Tibial artery (tissue), 4 donors: ENCODE measurements around the gene DARS2.
"Not testable (repeated sequence)": the region's sequence is repeated elsewhere in the genome, so short reads cannot be mapped to it uniquely, and the experiment has no call there.

Source experiments
- DNase-seq, 2 donors: peaks; one replicate each; pipeline ENCODE4 v3.0.0-alpha.2; 2019
- H3K27ac ChIP-seq, 2 donors: fragments of 200-600 bp; sonication (generic) in 1 of 2; 1 replicate in 1 of 2; 2 replicates in 1 of 2; pipeline ENCODE4 v1.5.1; 2018 to 2019; ENCODE audit warnings: mild to moderate bottlenecking in 1 of 2
- H3K27me3 ChIP-seq, 2 donors: fragments of 200-600 bp; sonication (generic) in 1 of 2; one replicate each; pipeline versions ENCODE4 v1.5.1 to v1.6.0; 2016 to 2019
- H3K36me3 ChIP-seq, 3 donors: fragments of 200-600 bp; sonication (generic) in 2 of 3; one replicate each; pipeline ENCODE4 v1.5.1; 2016 to 2019; ENCODE audit warnings: mild to moderate bottlenecking in 2 of 3
- H3K4me1 ChIP-seq, 4 donors: fragments of 200-600 bp; sonication (generic) in 2 of 4; 1 replicate in 3 of 4; 2 replicates in 1 of 4; pipeline ENCODE4 v1.5.1; 2016 to 2019
- H3K4me3 ChIP-seq, 2 donors: fragments of 200-600 bp; sonication (generic) in 1 of 2; 1 replicate in 1 of 2; 2 replicates in 1 of 2; pipeline ENCODE4 v1.5.1; 2018 to 2019; ENCODE audit warnings: mild to moderate bottlenecking in 2 of 2
- H3K9me3 ChIP-seq, 3 donors: fragments of 200-600 bp; sonication (generic) in 1 of 3; one replicate each; pipeline ENCODE4 v1.5.1; 2016 to 2019
- intact Hi-C: fragments of 100-400 bp; cut with DNase I; formaldehyde crosslinking; loops from one replicate; pipeline ENCODE4 v1.15.0; 2023; ENCODE audit warnings: low total_unique reads
- TF ChIP-seq, protein P1 (sequence below), 2 experiments: fragments of 200-600 bp in 1 of 2; fragments of 450-650 bp in 1 of 2; IDR thresholded peaks; one replicate each; pipeline ENCODE4 v1.5.1; 2017 to 2019; ENCODE audit warnings: antibody characterized with exemption in 2 of 2, mild to moderate bottlenecking in 1 of 2, moderate library complexity in 1 of 2

DARS2 gene

DNA sequence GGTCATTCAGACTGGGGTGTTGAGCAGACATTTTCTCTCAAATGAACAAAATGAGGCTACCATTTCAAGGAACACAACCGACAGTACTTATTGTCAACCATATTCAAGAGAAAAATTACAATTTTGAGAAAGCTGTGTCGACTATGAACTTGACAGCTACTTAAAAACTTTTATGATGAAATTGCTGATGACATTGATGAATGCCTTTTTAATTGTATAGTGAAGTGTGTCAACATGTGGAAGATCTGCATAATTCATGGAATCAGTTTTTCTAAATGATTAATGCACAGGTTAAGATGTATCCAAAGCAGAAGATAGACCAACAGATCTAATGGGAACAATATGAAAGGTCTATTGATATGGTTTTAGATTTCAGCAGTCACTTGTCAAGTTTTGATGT lies 34.6 kb upstream of the DARS2 start:
- DNase-seq, result no peak
- Histone ChIP-seq H3K27ac (no peak overlapping the region), H3K4me1 (no peaks in the 10 kb centered on the region), H3K9me3 (no peaks in the 10 kb centered on the region), H3K4me3 (no peak overlapping the region), H3K36me3 (peaks cover 15 to 24% (median 23%) of the 10 kb centered on the region in 3 donors), H3K27me3 (no peaks in the 10 kb centered on the region)
- intact Hi-C loops, result no loop called here
- TF ChIP-seq, protein P1, sequence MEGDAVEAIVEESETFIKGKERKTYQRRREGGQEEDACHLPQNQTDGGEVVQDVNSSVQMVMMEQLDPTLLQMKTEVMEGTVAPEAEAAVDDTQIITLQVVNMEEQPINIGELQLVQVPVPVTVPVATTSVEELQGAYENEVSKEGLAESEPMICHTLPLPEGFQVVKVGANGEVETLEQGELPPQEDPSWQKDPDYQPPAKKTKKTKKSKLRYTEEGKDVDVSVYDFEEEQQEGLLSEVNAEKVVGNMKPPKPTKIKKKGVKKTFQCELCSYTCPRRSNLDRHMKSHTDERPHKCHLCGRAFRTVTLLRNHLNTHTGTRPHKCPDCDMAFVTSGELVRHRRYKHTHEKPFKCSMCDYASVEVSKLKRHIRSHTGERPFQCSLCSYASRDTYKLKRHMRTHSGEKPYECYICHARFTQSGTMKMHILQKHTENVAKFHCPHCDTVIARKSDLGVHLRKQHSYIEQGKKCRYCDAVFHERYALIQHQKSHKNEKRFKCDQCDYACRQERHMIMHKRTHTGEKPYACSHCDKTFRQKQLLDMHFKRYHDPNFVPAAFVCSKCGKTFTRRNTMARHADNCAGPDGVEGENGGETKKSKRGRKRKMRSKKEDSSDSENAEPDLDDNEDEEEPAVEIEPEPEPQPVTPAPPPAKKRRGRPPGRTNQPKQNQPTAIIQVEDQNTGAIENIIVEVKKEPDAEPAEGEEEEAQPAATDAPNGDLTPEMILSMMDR (IDR thresholded peaks at IDR 0.05), result no peak

DNA sequence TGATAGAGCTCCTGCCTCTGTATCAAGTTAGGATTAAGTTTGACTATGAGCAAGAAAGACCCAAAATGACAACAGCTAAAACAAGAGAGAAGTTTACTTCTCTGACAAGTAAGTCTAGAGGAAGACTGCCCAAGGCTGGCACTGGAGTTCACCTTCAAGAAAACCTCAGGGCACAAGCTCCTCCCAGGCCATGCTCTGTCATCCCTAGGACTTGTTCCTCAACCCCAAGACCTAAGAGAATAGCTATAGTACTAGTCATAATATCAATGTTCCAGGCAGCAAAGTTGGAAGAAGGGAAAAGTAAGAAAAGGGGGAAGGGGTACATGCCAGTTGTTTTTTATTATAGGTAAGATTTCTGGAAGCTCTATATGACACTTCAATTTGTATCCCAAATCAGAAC lies 26.4 kb upstream of the DARS2 start:
- Histone ChIP-seq H3K4me3 (no peak overlapping the region), H3K36me3 (peaks cover 0 to 4% (median 0%) of the 10 kb centered on the region in 3 donors), H3K27me3 (no peaks in the 10 kb centered on the region), H3K27ac (no peak overlapping the region), H3K9me3 (no peaks in the 10 kb centered on the region), H3K4me1 (no peaks in the 10 kb centered on the region)
- intact Hi-C loops, result no loop called here
- TF ChIP-seq, protein P1 (IDR thresholded peaks at IDR 0.05), result no peak
- no peak for DNase-seq

DNA sequence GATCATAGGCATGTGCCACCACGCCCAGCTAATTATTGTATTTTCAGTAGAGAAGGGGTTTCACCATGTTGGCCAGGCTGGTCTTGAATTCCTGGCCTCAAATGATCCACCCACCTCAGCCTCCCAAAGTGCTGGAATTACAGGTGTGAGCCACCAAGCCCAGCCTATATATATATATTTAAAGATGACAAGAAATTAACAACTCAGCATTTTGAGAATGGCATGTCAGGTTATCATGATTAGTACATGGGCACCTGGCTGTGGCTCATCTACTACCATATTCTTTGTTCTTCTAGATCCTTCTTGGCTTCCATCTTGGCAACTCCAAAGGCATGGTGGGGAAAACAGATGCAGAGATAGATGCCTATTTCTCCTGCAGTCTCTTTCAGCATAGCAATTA lies 24.5 kb upstream of the DARS2 start:
- H3K4me1 ChIP-seq, H3K27me3 ChIP-seq, H3K27ac ChIP-seq, H3K9me3 ChIP-seq, H3K36me3 ChIP-seq, H3K4me3 ChIP-seq, intact Hi-C loops, DNase-seq: not testable (repeated sequence)

DNA sequence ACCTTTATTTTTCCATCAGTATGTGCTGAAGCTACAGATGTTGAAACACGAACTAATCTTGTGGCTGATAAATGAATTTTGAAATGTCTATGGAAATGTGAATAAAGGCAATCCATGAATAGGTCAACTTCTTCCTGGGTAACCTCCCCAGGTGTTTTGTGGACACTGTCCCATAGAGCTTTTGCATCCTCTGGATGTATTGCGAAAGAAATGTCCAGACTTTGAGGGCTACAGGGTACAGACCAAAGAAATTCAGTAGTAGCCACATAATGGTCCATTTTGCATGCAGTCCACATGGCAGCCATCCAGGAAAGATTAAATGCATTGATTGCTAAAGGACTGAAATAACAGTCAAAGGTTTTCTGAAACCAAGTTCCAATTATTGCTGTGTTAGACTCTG lies 21.5 kb upstream of the DARS2 start:
- no peaks in the 10 kb centered on the region for H3K4me1 ChIP-seq
- intact Hi-C loops, result no loop called here
- no peaks in the 10 kb centered on the region for H3K9me3 ChIP-seq
- no peak overlapping the region for H3K27ac ChIP-seq
- no peak overlapping the region for H3K4me3 ChIP-seq
- no peak for DNase-seq
- TF ChIP-seq, protein P1 (IDR thresholded peaks at IDR 0.05), result no peak
- no peaks in the 10 kb centered on the region for H3K27me3 ChIP-seq
- H3K36me3 ChIP-seq, result peaks cover 0 to 12% (median 9%) of the 10 kb centered on the region in 3 donors

DNA sequence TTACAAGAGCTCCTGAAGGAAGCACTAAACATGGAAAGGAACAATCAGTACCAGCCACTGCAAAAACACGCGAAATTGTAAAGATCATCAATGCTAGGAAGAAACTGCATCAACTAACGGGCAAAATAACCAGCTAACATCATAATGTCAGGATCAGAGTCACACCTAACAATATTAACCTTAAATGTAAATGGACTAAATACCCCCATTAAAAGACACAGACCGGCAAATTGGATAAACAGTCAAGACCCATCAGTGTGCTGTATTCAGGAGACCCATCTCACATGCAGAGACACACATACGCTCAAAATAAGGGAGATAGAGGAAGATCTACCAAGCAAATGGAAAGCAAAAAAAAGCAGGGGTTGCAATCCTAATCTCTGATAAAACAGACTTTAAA lies 10.8 kb upstream of the DARS2 start:
- intact Hi-C loops, H3K9me3 ChIP-seq, DNase-seq: not testable (repeated sequence)

DNA sequence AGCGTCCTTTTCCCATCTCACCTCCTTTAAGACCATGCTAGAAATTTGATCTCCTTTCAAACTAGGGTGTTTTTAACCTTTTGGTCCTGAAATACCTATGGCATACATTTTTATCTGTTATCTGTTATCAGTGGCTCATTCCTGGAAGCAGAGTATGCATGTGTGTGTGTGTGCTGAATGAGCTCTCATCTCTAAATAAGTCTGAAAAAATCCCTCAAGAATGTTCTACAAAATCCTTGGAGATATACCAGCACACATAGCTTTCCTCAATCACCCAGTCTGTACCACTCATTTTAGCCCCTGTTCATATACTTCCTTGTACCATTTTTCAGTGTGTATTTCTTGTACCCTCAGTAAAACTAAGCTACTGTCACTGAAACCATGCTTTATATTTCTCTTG lies 6.0 kb upstream of the DARS2 start:
- no peak for DNase-seq
- Histone ChIP-seq H3K36me3 (no peaks in the 10 kb centered on the region), H3K27ac (no peak overlapping the region), H3K4me3 (no peak overlapping the region), H3K9me3 (no peaks in the 10 kb centered on the region), H3K4me1 (peaks cover 0 to 4% (median 2%) of the 10 kb centered on the region in 4 donors), H3K27me3 (no peaks in the 10 kb centered on the region)
- intact Hi-C loops, result no loop called here
- TF ChIP-seq, protein P1 (IDR thresholded peaks at IDR 0.05), result no peak

More for the DNA sequence above, 10.8 kb upstream of the DARS2 start:
- not testable (repeated sequence) for H3K27me3 ChIP-seq, H3K27ac ChIP-seq, H3K4me3 ChIP-seq, H3K4me1 ChIP-seq
- H3K36me3 ChIP-seq, result peaks cover 11 to 17% (median 12%) of the 10 kb centered on the region in 3 donors

DNA sequence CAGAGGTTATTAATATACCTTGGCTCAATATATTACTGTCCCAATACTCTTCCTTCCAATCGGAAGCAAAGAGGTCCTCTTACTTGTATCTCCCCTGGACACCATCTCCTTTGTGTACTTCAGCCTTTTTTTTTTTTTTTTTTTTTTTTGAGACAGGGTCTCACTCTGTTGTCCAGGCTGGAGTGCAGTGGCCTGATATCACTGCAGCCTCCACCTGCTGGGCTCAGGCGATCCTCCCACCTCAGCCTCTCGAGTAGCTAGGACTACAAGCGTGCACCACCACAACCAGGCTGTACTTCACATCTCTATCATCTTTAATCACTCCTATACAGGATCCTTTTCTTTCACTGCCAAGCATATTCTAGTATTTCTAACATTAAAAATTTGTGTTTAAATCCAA lies 2.8 kb upstream of the DARS2 start:
- H3K36me3 ChIP-seq, result no peaks in the 10 kb centered on the region
- peaks cover 0 to 18% (median 9%) of the 10 kb centered on the region in 4 donors for H3K4me1 ChIP-seq
- intact Hi-C loops, result loop anchor here (5.0 to 10.0 kb wide), 2 partner anchors 344 to 397 kb away; partner anchors contain the start of gene PRDX6
- no peak overlapping the region for H3K4me3 ChIP-seq
- DNase-seq, result no peak
- TF ChIP-seq, protein P1 (IDR thresholded peaks at IDR 0.05), result no peak
- H3K27ac ChIP-seq, result no peak overlapping the region
- no peaks in the 10 kb centered on the region for H3K27me3 ChIP-seq
- H3K9me3 ChIP-seq, result no peaks in the 10 kb centered on the region
